HuH-7.5 (cell line): Measurements from ENCODE around the gene SERPINA10.
"Not testable (repeated sequence)": the region's sequence is repeated elsewhere in the genome, so short reads cannot be mapped to it uniquely, and the experiment has no call there.

Source experiments
- DNase-seq: peaks from one replicate; pipeline ENCODE4 v3.0.0; 2011; ENCODE audit warnings: low spot score

SERPINA10 gene

DNA sequence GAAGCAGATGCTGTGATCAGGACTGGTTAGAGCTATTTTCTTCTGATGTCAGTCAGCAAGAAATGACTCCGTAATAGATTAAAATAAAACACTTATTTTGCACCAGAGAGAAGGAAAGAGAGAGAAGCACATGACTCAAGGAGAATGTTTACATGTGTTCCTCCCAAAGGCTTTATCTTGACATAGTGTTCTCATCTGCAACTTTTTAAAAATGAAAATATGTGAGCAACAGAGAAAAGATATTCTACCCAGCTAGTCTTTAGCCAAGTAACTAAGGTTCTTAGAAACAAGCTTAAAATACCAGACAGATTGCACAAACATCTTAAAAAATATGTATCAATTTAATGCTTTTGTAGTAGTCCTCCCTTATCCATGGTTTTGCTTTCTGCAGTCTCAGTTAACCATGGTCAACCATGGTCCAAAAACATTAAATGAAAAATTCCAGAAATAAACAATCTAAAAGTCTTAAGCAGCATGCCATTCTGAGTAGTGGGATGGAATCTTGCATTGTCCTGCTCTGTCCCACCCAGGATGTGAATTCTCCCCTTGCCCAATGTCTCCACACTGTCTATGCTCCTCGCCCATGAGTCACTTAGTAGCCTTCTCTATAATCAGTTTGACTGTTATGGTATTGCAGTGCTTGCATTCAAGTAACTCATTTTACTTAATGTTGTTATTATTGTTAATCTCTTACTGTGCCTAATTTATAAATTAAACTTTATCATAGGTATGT lies 9.9 kb downstream of the SERPINA10 start:
- no peak for DNase-seq

- no peak for DNase-seq
Observed at GRCh38 chr14:94278731-94279130, 14.3 kb downstream of the SERPINA10 start.

- DNase-seq: not testable (repeated sequence)
Observed at GRCh38 chr14:94276898-94277561, 16.0 kb downstream of the SERPINA10 start.

DNA sequence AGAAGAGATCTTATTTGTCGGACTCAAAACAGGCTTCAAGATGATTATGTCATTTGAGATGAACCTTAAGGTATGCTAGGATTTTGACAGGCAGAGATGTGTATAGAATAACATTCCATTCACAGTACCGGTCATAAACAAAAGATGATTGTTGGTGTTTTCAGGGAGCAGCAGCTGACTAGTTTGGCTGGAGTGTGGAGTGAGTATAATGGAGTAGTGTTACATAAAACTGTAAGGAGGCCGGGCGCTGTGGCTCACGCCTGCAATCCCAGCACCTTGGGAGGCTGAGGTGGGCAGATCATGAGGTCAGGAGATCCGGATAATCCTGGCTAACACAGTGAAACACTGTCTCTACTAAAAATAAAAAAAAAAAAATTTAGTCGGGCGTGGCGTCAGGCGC lies 23.9 kb downstream of the SERPINA10 start:
- no peak for DNase-seq

- not testable (repeated sequence) for DNase-seq
Observed at GRCh38 chr14:94268582-94268981, 24.5 kb downstream of the SERPINA10 start.

DNA sequence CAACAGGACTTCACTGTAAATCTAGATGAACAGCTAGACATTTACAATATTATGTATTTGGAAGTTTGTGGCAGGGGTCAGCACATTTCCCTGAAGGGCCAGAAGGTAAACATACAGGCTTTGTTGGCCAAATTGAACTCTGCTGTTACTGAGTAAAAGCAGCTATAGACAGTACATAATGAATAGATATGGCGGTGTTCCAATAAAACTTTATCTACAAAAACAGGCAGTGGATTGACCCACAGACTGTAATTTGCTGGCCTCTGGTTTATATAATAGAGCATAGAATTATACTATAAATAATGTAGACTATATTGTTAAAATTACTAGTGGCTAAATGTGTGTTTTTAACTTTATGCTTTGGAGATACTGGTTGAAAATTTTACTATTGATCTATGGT lies 25.7 kb downstream of the SERPINA10 start:
- DNase-seq: no peak

GRCh38 chr14:94264195-94264594 lies 28.9 kb downstream of the SERPINA10 start:
- not testable (repeated sequence) for DNase-seq

DNA sequence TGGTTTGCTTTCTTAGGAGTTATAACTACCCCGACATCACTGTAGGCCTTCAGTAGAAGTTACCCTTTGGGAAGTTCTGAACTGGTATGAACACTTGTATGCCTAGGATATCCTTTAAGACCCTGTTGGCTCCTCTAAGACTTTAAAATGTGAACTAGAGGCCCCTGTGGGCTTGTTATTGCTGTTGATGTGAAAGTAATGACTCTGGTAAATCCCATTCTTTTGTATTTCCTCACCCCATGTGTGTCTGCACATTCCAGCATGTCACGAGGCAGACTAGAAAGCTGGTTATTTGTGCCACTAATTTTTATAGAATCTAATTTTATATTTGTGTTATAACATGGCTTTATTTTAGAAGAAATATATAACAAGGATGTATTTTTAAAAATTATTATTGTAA lies 48.9 kb downstream of the SERPINA10 start:
- no peak for DNase-seq

DNA sequence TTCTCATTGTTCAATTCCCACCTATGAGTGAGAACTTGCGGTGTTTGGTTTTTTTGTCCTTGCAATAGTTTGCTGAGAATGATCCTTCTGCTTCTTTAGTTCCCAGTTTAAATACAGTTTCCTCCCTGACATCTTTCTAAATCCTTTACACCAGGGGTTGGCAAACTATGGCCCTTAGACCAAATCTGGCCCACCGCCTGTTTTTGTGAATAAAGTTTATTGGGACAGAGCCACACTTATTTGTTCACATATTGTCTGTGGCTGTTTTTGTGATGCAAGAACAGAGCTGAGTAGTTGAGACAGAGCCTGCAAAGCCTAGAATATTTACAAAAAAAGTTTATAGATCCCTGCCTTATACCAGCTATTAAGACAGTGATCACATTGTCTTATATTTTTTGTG lies 53.7 kb downstream of the SERPINA10 start:
- DNase-seq: no peak

- no peak for DNase-seq
Observed at GRCh38 chr14:94237983-94238382, 55.1 kb downstream of the SERPINA10 start.

DNA sequence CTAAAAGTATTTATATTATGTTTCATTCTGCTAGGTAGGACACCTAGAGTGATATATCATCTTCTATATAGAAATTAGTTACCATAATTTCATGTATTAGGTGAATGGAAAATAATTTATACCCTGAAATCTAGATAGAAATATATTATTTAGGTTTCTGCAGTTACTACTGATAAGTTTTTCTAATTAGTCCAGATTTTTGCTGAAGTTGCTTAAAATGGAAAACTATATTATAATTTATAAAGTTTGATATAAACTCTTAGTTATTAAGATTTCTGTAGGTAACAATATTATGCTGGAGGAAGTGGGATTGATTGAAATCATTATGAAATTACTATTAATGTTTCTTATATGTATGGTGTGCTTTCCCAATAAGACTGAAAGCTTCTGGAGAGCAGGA lies 56.0 kb downstream of the SERPINA10 start:
- DNase-seq: no peak
